GM18511 (cell line): Measurements from ENCODE around the gene INKA1.
"Not testable (repeated sequence)": the region's sequence is repeated elsewhere in the genome, so short reads cannot be mapped to it uniquely, and the experiment has no call there.

Source experiments
- ATAC-seq: cut with Tn5 transposase; IDR thresholded peaks from one replicate; pipeline ENCODE4 v1.9.1; 2021; ENCODE audit warnings: mild to moderate bottlenecking, moderate library complexity; ENCODE audit not compliant: unreplicated experiment

Gene INKA1

GRCh38 chr3:49806850-49807249 lies 3.8 kb downstream of the INKA1 start:
- ATAC-seq = no peak

- ATAC-seq = no peak
Observed at GRCh38 chr3:49807431-49808114, 4.5 kb downstream of the INKA1 start.

GRCh38 chr3:49812916-49813496 lies 9.9 kb downstream of the INKA1 start:
- no peak for ATAC-seq

GRCh38 chr3:49813497-49814174 lies 10.6 kb downstream of the INKA1 start, which contains the start of gene UBA7:
Gene UBA7 (minus strand): TSS chr3:49813953. CDS start chr3:49813787, 166 bp downstream.
- peak; percentile 63 for ATAC-seq

GRCh38 chr3:49823131-49823530 lies 20.1 kb downstream of the INKA1 start:
- ATAC-seq = not testable (repeated sequence)

- ATAC-seq = no peak
Observed at GRCh38 chr3:49826016-49826415, 23.0 kb downstream of the INKA1 start.

GRCh38 chr3:49831341-49831740 lies 28.3 kb downstream of the INKA1 start:
- ATAC-seq = no peak

GRCh38 chr3:49839193-49839809 lies 36.2 kb downstream of the INKA1 start:
- ATAC-seq = peak; percentile 48

GRCh38 chr3:49840388-49840787 lies 37.3 kb downstream of the INKA1 start:
- no peak for ATAC-seq

- ATAC-seq = no peak
Observed at GRCh38 chr3:49841126-49841696, 38.1 kb downstream of the INKA1 start.

- ATAC-seq = no peak
Observed at GRCh38 chr3:49841806-49842205, 38.7 kb downstream of the INKA1 start.

GRCh38 chr3:49842843-49843517 lies 39.9 kb downstream of the INKA1 start:
- no peak for ATAC-seq

- ATAC-seq = no peak
Observed at GRCh38 chr3:49844464-49845183, 41.6 kb downstream of the INKA1 start.

GRCh38 chr3:49845694-49846093 lies 42.6 kb downstream of the INKA1 start:
- no peak for ATAC-seq
